Muscle of leg (tissue), 11 donors: Measurements from ENCODE around the gene SDK2. TPM values are rescaled to one million over a fixed set of nuclear protein-coding genes. Genes with fewer than 3 reads are reported as not detected.

Source experiments
- DNase-seq: peaks from one replicate; pipeline ENCODE4 v3.0.0; 2013
- H3K27ac ChIP-seq: one replicate; pipeline ENCODE4 v1.5.1; 2013; ENCODE audit warnings: mild to moderate bottlenecking, low read length, control low read depth
- H3K27me3 ChIP-seq: one replicate; pipeline ENCODE4 v1.6.1; 2013; ENCODE audit warnings: low read length; ENCODE audit not compliant: control insufficient read depth, insufficient read depth
- H3K36me3 ChIP-seq: one replicate; pipeline ENCODE4 v1.6.1; 2013; ENCODE audit warnings: low read length; ENCODE audit not compliant: control insufficient read depth, insufficient read depth
- H3K4me1 ChIP-seq: one replicate; pipeline ENCODE4 v1.6.1; 2013; ENCODE audit warnings: low read length; ENCODE audit not compliant: control insufficient read depth, insufficient read depth
- H3K4me3 ChIP-seq: one replicate; pipeline ENCODE4 v1.5.1; 2013; ENCODE audit warnings: low read length, control low read depth
- H3K9me3 ChIP-seq: replicated peaks from 2 replicates; pipeline ENCODE4 v1.6.1; 2013; ENCODE audit warnings: low read depth, low read length; ENCODE audit not compliant: control insufficient read depth
- WGBS: methylation state at CpG from one replicate; pipeline ENCODE4 v1.1.5; 2013; ENCODE audit warnings: missing lambda C conversion rate; ENCODE audit not compliant: insufficient coverage; 5-methylcytosine and 5-hydroxymethylcytosine counted together
- polyA plus RNA-seq, 8 donors: library from polyadenylated mRNA; unstranded; fragments of 120-200 nt; gene quantifications; one replicate each; pipeline versions ENCODE4 v1.2.1 to v1.2.3, GENCODE V29; 2013; ENCODE audit warnings: inconsistent platforms in 1 of 8, low replicate concordance in 1 of 8; ENCODE audit not compliant: insufficient read length in 8 of 8, insufficient read depth in 1 of 8
- total RNA-seq: library from RNA; stranded (reverse); fragments of 120-200 nt; gene quantifications from one replicate; pipeline ENCODE4 v1.2.4, GENCODE V29; 2013

SDK2 gene
- total and polyA plus RNA-seq, 9 donors, result 18.2 to 40.6 (median 25.8) TPM

DNA sequence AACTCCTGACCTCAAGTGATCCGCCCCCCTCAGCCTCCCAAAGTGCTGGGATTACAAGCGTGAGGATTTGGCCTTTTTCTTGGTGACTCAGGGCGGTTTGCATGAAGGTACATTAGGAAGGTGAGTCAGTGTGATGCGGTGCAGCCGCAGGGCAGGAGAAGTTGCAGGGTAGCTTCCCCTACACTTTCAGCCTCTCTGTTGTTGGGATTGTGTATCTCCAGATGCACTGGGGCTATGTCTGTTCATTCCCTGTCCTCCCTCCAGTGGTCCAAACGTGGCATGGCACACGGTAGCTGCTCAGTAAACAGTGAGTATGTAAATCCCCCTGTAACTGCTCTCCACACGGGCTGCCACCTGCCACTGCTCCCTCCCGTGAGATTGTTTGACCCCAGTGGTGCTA, 223.3 kb downstream of the SDK2 start:
- H3K27ac ChIP-seq, result no peak overlapping the region
- no peak overlapping the region for H3K4me3 ChIP-seq
- no peaks in the 10 kb centered on the region for H3K9me3 ChIP-seq
- DNase-seq, result no peak
- H3K4me1 ChIP-seq, result no peaks in the 10 kb centered on the region
- H3K36me3 ChIP-seq, result peaks cover 39% of the 10 kb centered on the region
- WGBS, result 68% methylated on average over 7 of the region's 9 CpGs
- H3K27me3 ChIP-seq, result no peaks in the 10 kb centered on the region

DNA sequence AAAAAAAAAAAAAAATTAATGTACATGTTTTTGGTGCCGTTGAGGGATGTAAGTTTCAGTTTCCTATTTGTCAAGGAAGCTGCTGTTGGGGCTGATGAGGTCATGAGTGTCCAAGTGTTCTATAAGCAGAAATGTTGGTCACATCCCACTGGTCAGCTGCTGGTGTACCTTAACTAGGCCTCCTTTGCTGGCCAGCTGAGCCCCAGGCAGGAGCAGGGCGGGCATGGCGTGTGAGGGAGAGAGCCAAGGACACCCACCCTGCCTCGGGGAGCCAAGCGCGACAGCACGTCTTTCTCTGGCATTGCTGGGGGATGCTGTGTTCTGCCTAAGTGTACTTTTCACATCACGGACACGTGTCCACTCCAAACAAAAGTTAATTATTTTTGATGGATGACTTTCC, 224.4 kb downstream of the SDK2 start:
- Histone ChIP-seq H3K4me1 (no peaks in the 10 kb centered on the region), H3K27ac (no peak overlapping the region), H3K27me3 (no peaks in the 10 kb centered on the region), H3K4me3 (no peak overlapping the region), H3K9me3 (no peaks in the 10 kb centered on the region), H3K36me3 (peaks cover 47% of the 10 kb centered on the region)
- WGBS, result 42% methylated on average over 4 of the region's 9 CpGs
- no peak for DNase-seq

DNA sequence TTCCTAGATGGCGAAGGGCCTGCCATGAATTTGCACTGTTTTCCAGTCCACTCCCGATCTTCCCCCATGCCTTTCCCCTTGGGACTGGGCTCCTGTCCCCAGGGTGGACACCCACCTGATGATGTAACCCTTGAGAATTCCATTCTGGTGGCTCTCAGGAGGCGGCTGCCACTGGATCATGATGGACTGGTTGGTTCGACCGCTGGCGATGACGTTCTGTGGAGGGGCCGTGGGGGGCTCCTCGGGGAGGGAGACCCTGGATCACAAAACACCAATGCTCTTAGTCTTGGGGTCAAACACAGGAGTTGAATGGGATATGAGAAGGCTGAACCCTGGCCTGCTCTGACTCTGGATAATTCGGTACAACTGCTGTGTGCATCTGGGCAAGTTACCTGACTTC, 225.2 kb downstream of the SDK2 start:
- Histone ChIP-seq H3K27me3 (no peaks in the 10 kb centered on the region), H3K9me3 (no peaks in the 10 kb centered on the region), H3K4me3 (no peak overlapping the region), H3K36me3 (peaks cover 52% of the 10 kb centered on the region), H3K4me1 (no peaks in the 10 kb centered on the region), H3K27ac (no peak overlapping the region)
- WGBS, result 80% methylated on average over 9 of the region's 10 CpGs
- no peak for DNase-seq

DNA sequence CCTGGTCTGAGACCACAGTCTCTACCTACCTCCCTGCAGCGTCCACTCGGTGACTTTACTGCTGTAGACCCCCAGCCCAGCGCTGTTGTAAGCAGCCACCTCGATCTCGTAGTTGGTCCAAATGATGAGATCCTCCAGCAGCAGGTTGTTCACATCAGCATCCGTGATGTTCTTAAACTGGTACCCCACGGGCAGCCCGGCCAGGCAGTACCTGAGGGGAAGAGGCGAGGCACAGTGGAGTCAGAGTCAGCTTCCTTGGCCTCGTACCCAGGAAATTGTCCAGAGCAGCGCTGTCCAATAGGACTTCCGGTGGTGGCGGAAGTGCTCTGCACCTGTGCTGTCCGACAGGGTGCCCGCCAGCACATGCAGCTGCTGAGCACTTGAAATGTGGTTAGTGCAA, 228.5 kb downstream of the SDK2 start:
- no peak for DNase-seq
- no peak overlapping the region for H3K27ac ChIP-seq
- no peaks in the 10 kb centered on the region for H3K27me3 ChIP-seq
- H3K4me1 ChIP-seq, result peaks cover 5% of the 10 kb centered on the region
- no peaks in the 10 kb centered on the region for H3K9me3 ChIP-seq
- 90% methylated on average over 12 of the region's 15 CpGs for WGBS
- H3K36me3 ChIP-seq, result peaks cover 38% of the 10 kb centered on the region
- H3K4me3 ChIP-seq, result no peak overlapping the region

DNA sequence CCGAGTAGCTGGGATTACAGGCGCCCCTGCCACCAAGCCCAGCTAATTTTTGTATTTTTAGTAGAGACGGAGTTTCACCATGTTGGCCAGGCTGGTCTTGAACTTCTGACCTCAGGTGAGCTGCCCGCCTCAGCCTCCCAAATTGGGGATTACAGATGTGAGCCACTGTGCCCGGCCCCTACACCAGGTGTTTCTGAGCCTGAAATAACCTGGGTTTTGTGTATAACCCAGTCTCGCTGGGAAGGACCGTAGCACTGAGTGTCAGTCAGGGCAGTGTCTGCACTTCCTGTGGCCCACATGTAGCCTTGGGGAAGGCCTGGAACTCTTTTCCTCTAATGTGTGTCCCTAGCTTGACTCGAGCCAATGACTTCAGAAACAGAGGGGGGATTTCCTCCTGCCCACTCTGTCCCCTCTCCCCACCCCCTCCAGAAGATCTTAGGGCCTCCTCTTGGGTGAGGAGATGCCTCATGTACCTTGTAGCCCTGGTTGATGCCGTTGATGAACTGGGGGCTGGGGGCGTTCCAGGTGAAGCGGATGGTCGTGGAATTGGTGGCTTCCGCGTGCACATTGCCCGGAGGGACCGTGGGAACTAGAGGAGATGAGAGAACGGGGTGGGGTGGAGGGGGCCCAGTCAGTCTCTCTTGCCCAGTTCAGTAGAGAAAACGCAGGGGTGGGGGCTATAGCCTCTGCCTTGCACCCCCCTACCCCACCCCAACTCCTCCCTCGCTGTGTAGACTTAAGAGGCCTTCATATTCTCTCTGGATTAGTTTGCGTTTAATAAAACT, 229.9 kb downstream of the SDK2 start:
- no peak overlapping the region for H3K4me3 ChIP-seq
- WGBS, result 92% methylated on average over 10 of the region's 20 CpGs
- H3K4me1 ChIP-seq, result peaks cover 9% of the 10 kb centered on the region
- no peaks in the 10 kb centered on the region for H3K9me3 ChIP-seq
- H3K27ac ChIP-seq, result no peak overlapping the region
- no peaks in the 10 kb centered on the region for H3K27me3 ChIP-seq
- DNase-seq, result no peak
- peaks cover 34% of the 10 kb centered on the region for H3K36me3 ChIP-seq

DNA sequence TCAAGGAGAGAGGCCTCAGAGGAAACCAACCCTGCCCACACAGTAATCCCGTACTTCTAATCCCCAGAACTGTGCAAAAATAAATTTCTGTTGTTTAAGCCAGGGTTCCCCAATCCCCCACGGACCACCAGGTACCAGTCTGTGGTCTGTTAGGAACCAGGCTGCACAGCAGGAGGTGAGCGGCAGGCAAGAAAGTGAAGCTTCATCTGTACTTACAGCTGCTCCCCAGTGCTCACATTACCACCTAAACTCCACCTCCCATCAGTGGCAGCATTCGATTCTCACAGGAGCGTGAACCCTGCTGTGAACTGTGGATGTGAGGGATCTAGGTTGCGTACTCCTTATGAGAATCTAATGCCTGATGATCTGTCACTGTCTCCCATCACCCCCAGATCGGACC, 231.3 kb downstream of the SDK2 start:
- DNase-seq, result no peak
- Histone ChIP-seq H3K36me3 (peaks cover 24% of the 10 kb centered on the region), H3K27ac (no peak overlapping the region), H3K27me3 (no peaks in the 10 kb centered on the region), H3K4me3 (no peak overlapping the region), H3K4me1 (peaks cover 9% of the 10 kb centered on the region), H3K9me3 (no peaks in the 10 kb centered on the region)
- 93% methylated on average over 2 of the region's 7 CpGs for WGBS

DNA sequence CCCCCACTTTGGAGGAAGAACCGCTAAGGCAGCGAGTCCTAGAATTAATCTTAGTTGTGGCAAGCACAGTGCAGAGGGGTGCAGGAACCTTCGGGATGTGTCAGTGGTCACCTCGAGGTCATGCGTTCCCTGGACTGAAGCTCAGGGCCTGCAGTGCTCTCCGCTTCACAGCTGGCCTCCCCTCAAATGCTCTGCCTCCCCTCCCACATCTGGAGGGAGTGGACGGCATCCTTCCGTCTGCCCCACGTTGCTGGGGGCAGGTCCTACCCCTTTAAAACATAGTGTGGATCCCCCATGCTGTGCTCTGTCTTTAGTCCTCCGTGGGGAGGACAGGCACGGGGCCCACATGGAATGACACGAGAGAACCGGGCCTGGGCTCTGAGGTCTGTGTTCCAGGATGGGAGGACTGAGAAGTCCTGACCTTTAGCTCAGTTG, 232.9 kb downstream of the SDK2 start:
- H3K27me3 ChIP-seq, result no peaks in the 10 kb centered on the region
- peaks cover 24% of the 10 kb centered on the region for H3K36me3 ChIP-seq
- peak overlapping the region; percentile 5 for H3K27ac ChIP-seq
- peak; percentile 28 for DNase-seq
- 40% methylated on average over 2 of the region's 13 CpGs for WGBS
- H3K9me3 ChIP-seq, result no peaks in the 10 kb centered on the region
- H3K4me1 ChIP-seq, result peaks cover 9% of the 10 kb centered on the region
- H3K4me3 ChIP-seq, result no peak overlapping the region

DNA sequence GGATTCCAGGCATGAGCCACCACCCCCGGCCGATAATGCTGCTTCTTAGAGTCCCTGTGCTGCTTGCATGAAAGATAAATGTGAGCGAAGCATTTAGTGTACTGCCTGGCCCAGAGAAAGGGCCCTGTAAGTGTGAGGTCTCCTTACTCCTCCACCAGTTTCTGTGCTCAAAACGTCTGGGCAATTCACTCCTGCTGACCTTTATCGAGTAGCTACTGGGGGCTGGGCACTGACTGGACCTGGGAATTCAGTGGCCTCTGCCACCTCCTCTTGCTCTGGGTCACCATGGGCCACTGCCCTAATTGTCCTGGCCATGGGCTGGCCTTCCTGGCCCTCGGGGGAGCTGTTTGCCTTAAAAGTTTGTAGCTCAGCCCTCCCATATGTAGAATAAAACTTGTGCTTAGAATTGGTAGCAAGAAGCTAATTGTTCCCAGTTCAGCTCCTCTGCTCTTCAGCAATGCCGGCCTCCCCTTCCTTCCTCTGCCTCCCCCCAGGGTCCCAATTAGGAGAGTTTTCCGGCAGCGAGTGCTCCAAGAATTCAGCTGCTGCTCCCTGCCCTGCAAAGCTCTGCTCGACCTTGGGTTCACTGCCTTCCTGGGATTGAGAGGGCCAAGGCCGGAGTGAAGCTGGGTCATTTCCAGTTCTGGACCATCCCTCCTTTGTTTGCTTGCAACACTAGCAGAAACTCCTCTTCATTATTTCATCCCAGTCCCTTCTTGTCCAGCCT, 233.5 kb downstream of the SDK2 start:
- no peak overlapping the region for H3K4me3 ChIP-seq
- no peaks in the 10 kb centered on the region for H3K27me3 ChIP-seq
- H3K4me1 ChIP-seq, result peaks cover 9% of the 10 kb centered on the region
- peaks cover 24% of the 10 kb centered on the region for H3K36me3 ChIP-seq
- H3K27ac ChIP-seq, result no peak overlapping the region
- H3K9me3 ChIP-seq, result no peaks in the 10 kb centered on the region
- 8% methylated on average over 9 of the region's 11 CpGs for WGBS
- DNase-seq, result peak; percentile 39

DNA sequence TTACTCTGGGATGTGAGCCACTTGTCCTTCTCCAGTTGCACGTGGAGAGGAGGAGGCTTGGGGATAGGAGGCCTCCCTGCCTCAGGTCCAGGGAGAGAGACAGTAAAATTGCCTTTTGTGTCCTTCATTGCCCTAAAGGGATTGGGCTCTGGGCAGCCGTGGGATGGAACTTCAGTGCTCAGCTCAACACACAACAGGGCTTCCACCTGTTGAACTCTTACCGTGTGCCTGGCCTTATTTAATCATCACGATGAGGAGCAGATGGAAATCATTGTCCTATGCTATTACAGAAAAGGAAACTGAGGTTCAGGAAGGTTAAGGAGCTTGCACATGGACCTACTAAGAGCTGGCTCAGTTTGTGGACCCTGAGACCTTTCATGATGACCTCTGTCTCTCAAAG, 240.0 kb downstream of the SDK2 start:
- DNase-seq, result no peak
- 33% methylated on average over 1 of the region's 4 CpGs for WGBS
- no peaks in the 10 kb centered on the region for H3K4me1 ChIP-seq
- H3K4me3 ChIP-seq, result no peak overlapping the region
- peaks cover 27% of the 10 kb centered on the region for H3K36me3 ChIP-seq
- no peaks in the 10 kb centered on the region for H3K27me3 ChIP-seq
- no peak overlapping the region for H3K27ac ChIP-seq
- H3K9me3 ChIP-seq, result no peaks in the 10 kb centered on the region

DNA sequence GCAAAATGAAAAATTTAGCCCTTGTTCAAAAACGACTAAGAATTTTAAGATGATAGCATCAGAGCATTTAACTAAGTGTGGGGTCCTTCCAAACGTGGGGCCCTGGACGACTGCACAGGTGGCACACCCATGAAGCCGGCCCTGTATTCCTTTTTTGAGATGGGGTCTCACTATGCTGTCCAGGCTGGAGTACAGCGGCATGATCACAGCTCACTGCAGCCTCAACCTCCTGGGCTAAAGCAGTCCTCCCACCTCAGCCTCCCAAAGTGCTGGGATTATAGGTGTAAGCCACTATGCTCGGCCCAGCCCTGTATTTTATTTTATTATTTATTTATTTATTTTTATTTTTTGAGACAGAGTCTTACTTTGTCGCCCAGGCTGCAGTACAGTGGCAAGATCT, 241.8 kb downstream of the SDK2 start:
- Histone ChIP-seq H3K4me1 (no peaks in the 10 kb centered on the region), H3K27ac (no peak overlapping the region), H3K4me3 (no peak overlapping the region), H3K27me3 (no peaks in the 10 kb centered on the region), H3K36me3 (peaks cover 36% of the 10 kb centered on the region), H3K9me3 (no peaks in the 10 kb centered on the region)
- 71% methylated on average over 4 of the region's 7 CpGs for WGBS
- DNase-seq, result no peak
